ENCODE measurements around the gene P2RX3.
"Not testable (repeated sequence)": the region's sequence is repeated elsewhere in the genome, so short reads cannot be mapped to it uniquely, and the experiment has no call there.

Gene P2RX3

DNA sequence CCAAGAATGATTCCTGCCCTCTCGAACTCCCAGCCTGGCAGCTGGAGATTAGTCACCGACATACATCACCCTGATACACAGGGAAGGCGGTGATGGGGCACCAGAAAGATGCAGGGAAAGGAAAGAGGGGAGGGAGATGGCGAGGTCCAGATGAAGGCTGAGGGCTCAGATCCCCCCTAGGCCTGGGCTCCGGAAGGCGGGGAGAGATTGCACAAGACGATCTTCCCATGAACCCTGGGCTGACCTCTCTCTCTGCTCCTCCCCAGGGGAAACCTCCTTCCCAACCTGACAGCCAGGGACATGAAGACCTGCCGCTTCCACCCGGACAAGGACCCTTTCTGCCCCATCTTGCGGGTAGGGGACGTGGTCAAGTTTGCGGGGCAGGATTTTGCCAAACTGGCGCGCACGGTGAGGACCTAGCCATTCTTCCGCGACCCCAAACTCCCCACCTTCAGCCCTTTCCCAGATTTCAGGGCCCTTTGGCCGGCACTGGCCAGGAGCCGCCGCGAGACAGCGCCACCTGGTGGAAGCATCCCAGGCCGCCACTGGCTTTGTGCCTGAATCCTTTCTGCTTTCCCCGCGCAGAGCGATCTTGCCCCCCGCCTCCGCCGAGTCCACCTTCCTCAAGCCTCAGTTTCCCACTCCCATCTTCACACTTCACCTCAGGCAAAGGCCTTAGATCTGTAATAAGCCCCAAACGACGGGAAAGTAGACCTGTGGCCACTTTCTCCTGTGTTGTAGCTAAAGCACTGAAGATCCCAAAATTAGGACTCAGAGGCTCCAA, 11.5 kb downstream of the P2RX3 start:
- DNase-seq (ENCODE audit: low spot score), result peak; percentile 77

DNA sequence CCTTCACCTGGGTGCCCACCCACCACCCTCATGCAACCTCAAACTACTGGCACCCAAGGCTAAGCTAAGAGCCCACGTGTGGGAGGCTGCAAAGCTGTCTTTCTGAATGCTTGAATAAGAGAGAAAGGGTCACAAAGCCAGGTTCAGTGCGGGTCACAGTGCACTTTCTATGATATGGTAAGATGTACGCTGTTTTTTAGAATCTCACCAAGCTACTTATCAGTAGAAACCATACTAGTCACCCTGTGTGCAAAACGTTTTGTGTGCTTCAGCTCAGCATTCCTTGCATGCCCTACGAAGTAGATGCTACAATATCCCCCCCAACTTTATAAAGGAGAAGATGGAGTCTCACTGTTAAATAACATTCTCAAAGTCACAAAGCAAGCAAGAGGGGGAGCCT, 14.9 kb downstream of the P2RX3 start:
- no peak for DNase-seq (ENCODE audit: low spot score)

DNA sequence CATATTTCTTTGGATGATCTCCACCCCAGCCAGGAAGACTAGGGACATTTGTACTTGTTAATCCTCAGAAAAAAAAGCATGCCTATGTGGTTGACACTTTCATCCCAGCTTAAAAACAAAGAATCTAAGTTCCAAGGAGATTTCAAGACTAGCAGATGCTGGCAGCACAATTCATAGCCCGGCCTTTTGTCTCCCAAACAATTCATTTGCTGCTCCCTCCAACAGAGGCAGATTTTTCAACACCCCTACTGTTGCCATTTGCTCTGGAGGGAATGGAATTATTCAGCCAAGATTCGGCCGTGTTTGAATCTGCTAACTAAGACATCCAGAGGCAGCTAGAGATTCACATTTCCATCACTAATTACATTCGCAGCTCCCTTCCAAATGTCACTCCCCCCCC, 15.3 kb downstream of the P2RX3 start:
- DNase-seq (ENCODE audit: low spot score), result no peak

DNA sequence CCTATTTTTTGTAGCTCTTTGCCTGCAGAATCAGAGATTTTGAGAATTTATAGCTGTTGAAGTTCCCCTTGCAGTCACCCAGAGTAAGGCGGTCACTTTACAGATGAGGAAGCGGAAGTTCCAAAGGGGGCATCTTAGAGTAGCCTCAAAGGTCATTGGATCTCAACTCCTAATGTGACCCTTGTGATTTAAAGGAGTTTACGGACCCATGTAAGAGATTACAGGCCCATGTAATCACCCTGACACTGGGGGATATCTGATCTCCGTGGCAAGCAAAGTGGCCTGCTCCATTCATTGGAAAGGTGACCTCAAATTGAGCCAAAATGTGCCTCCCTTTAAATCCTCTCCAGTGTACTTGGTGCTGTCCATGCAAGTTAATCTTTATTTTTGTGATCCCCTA, 15.7 kb downstream of the P2RX3 start:
- no peak for DNase-seq (ENCODE audit: low spot score)

DNA sequence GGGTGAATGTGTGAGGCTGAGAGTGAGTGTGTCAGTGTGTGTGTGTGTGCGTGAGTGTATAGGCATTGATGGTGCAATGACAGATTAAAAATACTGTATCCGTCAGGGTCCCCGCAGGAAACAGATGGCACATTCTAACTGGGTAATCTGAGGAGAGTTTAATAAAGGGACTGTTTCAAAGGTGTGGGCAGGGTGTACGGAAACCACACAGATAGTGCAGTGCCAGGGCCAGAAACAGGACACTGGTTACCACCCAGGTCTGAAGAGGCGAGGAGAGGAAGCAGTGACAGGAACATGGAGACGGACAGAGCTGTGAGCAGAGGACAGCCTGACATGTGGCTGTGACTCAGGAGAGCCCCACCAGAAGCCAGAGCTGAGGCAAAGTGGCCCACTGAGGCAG, 16.5 kb downstream of the P2RX3 start:
- DNase-seq (ENCODE audit: low spot score), result no peak

DNA sequence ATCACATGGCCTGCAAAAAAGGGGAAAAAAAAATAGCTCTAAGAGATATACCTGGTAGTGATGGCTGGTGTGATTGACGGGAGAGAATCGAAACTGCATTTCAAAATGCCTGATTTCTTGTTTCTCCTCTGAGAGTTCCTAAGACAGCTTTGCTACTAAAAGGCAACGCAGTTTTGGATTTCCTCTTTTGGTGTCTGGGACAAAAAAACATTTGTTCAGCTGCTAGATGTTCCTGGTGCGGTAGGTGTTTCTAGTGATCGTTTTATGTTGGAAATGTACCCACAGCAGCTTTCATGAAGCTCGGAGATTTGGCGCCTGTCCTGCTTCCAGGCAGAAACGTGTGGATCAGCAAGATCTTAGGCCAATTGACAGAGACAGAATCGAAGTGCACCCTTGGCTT, 18.1 kb downstream of the P2RX3 start:
- no peak for DNase-seq (ENCODE audit: low spot score)

DNA sequence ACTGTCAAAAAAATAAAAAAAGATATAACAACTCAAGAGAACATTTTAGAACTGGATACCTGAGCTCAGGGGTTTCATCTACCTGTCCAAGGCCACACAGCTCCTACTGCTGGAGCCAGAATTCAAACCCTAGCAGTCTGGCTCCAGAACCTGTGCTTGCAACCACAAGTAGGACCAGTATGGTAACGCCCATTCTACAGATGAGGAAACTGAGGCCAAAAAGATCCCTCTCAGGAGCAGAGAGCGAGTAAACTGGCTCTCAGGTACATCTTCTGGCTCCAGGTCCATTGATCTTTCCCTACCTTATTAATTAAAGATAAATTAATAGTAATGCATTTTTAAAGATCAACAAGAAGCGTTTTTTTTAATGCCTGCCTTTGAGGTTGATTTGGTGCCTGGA, 19.2 kb downstream of the P2RX3 start:
- no peak for DNase-seq (ENCODE audit: low spot score)

DNA sequence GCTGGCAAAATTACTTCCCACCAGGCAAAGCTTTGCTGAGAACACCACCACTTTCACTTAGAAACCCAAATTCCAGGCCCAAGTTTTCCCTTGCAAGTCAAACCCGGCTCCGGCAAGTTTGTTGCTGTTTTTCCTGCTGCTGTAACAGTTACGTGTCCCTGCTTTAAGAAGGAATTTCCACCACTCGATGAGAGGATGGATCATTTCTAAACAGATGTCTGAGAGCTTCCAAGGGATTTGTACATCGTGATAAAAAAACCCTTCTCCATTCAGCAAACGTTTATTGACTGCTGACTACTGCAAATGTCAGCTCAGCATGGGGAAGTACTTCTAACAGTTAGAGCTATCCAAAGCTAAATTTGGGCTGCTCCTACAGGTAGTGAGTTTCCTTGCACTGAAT, 19.7 kb downstream of the P2RX3 start:
- no peak for DNase-seq (ENCODE audit: low spot score)

DNA sequence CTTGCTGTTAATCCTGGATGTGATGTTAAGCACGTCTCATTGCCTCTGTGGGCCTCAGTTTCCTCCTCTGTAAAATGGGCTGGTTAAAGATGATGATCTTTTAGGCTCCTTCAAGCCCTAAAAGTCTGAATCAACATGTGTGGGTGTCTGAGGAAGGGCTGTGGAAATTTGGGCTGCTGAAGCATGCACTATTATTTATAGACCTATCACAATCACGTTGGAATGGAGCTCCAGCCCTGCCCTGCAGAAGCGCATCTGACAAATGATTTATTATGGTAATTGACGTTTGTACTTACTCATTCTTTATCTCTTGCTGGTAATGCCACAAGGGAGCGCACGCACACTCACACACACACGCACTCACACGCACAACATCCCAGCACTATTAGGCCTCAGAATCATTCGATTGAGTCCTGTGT, 20.4 kb downstream of the P2RX3 start:
- no peak for DNase-seq (ENCODE audit: low spot score)

DNA sequence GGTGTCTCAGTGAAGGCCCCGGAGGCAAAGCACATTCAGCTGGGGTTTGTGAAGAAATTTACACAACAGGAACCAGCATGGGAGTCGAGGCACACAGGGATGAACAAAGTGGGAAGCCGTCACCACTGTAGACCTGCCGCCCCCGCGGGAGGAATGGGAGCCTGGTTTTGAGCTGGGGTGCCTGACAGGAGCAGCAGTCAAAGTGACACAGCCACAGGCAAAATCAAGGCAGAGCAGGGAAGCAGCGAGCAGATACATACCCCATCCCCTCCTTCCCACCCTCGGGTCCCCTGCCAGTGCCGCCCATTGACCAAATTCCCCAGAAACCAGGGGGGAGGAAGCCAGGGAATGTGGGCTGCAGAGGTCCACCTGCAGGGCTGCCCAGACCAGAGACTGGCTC, 20.8 kb downstream of the P2RX3 start:
- DNase-seq (ENCODE audit: low spot score), result no peak

DNA sequence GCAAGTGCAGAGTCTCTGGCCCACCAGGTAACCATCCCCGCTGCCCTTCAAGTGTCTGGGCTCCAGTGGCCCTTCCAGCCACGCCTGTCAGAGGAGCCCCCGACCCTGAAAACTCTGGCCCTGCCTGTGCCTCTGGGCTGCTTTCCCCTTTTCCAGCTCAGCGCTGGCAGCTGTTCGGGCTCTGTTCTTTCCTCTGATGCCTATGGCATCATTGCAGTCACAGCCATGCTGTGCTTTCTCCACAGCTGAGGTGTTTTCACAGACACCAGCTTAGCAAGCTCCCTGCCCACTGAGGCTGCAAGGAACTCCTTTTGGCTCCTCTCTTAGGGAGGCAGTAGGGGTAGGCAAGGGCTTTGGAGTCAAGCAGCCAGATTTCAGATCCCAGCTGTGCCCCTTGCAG, 21.2 kb downstream of the P2RX3 start:
- DNase-seq (ENCODE audit: low spot score), result no peak

DNA sequence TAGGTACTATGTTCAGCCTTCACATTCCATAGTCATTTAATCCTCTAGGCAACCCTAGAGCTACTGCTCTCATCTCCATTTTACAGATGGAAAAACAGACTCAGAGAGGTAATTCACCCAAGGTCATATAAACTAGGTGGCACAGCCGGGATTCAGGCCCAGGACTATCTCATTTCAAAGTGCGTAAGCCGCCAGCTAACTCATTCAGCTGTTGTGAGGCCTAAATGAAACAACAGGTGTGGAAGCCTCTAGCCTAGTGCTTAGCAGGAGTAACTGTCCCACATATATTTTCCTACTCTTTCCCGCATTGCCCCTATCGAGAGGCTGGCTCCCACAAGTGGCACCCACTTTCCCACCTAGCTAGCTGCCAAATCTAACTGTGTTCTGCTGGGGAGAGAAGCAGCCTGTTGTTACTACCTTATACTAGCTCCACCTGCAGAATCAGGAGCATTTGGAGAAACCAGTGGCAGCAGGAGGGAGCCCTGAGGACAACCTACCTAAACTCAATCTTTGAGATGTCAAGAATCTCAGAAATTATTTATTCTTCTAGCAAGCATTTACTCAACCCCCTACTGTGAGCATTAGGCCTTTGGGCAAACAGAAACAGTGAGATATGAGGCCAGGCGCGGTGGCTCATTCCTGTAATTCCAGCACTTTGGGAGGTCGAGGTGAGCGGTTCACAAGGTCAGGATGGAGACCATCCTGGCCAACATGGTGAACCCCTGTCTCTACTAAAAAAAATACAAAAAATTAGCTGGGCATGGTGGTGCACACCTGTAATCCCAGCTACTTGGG, 21.9 kb downstream of the P2RX3 start:
- DNase-seq (ENCODE audit: low spot score), result no peak

DNA sequence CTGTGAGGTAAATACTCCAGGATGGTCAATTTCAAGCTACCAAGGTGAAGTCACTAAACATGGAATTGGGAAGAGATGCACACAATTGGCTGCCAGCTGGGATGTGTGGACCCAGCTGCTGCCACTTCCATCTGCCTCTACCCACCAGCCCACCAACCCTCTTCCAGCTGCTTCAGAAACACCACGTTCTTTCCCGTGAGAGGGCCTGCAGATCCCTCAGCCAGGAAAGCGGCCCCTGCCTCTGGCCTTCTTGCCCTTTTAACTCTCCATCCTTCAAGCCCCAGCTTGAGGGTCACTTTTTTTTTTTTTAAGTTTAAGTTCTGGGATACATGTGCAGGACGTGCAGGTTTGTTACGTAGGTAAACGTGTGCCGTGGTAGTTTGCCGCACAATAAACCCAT, 22.8 kb downstream of the P2RX3 start:
- no peak for DNase-seq (ENCODE audit: low spot score)

DNA sequence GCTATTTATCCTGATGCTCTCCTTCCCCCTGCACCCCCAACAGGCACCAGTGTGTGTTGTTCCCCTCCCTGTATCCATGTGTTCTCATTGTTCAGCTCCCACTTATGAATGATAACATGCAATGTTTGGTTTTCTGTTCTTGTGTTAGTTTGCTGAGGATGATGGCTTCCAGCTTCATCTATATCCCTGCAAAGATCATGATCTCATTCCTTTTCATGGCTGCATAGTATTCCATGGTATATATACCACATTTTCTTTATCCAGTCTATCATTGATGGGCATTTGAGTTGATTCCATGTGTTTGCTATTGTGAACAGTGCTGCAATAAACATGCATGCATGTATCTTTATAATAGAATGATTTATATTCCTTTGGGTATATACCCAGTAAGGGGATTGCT, 23.3 kb downstream of the P2RX3 start:
- not testable (repeated sequence) for DNase-seq (ENCODE audit: low spot score)

DNA sequence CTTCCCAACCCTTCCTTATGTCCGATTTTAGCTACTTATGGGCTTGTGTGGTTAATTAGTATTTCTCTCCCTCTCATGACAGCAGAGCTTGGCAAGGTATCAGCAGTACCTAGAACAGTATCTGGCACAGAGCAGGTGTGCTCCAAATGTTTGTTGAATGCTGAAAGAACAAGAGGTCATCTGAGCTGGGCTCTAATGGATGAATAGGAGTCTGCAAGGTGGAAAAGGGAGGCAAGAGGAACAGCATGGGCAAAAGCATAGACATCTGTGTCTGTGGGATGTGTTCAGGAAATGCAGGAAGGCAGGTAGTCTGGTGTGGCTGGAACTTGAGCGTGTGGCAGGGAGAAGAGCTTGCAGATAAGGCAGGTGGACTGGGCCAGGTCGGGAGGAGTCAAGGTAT, 23.8 kb downstream of the P2RX3 start:
- no peak for DNase-seq (ENCODE audit: low spot score)

DNA sequence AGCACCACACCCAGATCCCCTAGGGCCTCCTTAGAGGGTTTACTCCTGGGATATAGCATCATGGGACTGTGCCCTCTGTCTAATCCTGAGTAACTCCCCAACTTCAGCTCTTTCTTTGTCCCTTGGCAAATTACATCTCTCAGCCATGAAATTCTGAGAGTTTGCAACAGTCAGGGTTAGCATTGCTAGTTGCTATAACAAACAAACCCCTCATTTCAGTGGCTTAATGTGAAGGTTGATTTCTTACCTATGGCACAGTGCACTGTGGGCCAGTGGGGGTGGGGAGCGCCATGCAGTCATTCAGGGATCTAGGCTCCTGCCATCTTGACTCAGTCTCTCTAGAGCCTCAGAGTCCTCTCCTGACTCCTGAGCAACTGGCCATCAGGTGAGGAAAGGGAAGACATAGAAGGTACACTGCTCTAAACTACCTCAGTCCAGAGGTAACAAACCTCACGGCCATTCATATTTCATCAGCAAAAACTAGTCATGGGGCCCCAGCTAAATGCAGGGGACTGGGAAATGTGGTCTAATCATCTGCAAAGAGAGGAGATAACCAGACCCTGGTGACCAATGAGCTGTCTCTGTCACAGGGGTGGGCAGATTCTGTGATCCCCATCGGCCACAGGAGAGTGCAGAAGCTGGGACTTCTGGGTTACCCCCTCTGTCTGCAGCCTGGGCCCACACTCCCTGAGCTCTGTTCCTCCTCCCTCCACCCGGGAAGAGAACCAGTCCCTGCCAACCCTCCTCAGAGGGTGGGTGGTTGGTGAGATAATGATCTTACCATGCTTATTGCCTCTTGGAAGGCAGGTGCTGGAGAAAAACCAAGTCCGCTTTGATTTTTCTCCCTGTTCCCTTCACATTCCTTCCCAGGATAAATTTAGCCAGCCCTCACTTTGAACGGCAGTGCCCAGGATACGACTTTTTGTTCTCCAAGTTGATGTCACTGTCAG, 25.3 kb downstream of the P2RX3 start:
- no peak for DNase-seq (ENCODE audit: low spot score)

DNA sequence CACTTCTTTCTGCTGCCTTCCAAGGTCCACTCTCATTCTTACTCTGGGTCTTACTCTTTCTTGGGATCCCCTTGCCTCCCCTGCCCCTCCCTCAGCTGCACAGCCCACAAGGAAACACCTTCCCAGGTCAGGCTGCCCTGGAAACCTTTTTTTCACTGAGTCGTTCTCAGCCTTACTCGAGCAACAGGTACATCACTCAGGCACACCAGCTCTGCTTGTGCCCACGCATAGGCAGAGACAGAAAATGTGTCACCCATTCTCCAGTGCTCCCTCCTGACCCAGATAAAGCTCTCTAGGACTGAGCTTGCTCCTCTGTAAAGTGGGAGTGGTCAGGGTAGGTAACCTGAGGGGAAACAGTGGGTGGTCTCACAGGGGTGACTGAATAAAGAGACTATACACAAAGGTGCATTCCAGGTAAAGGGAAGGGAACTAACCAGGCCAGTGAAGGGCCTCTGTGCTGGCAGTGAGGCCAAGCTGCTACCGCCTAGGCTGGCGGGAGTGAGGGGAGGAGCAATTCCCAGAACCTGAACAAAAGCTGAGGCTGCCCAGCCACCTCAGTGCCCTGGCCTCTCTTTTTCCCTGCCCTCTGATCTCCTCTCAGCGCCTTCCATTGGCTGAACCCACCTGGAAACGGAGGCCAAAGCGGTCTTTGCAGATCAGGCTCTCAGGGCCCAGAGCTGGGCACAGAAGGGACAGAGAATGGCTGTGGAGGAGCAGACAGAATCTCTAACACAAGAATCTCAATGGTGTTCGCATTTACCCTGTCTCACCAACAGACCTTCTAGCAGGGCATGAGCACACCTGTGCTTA, 26.9 kb downstream of the P2RX3 start:
- DNase-seq (ENCODE audit: low spot score), result no peak

DNA sequence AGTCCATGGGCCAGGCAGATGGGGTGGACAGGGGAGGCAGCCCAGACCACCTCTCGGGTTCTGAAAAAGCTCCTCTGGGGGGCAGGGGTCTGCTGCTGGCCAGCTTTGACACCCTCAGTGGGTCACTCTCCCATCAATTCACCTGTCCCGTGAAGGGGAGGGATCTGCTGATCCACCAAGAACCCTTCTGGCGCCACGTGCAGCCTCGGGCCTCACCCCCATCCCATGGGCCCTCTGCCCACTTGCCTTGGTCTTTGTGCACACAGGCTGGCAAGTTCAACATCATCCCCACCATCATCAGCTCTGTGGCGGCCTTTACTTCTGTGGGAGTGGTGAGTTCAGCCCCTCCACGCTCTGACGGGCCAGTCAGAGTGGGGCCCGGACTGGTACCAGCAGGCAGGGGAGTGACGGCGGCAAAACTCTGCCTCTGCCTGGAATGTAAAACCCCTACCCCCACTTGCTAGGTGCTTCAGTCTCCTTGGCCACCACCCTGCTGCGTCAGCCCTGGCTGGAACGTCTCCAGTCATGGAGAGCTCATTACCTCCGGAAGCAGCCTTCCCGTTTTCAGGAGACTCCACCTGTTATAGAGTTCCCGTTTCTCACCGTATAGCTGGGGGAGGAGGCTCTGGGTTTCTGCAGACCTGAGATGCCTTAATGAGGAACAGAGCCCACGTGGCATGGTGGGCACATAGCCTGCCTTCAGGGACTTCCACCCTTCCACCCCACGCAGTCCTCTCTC, 30.1 kb downstream of the P2RX3 start:
- DNase-seq (ENCODE audit: low spot score), result no peak

DNA sequence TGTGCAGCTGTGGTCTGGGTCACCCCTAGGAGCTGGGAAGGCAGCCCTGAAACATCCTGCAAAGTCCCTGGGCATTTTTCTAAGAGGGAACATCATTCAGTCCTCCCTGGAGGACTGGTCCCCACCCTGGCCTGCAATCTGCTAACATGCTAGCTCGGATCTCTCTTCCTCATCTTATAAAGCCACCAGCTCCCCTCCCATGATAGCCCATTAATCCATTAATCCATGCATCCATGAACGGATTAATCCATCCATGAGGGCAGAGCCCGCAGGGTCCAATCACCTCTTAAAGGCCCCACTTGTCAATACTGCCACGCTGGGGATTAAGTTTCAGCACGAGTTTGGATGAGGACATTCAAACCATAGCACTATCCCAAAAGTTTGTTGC, 30.7 kb downstream of the P2RX3 start:
- DNase-seq (ENCODE audit: low spot score), result no peak

DNA sequence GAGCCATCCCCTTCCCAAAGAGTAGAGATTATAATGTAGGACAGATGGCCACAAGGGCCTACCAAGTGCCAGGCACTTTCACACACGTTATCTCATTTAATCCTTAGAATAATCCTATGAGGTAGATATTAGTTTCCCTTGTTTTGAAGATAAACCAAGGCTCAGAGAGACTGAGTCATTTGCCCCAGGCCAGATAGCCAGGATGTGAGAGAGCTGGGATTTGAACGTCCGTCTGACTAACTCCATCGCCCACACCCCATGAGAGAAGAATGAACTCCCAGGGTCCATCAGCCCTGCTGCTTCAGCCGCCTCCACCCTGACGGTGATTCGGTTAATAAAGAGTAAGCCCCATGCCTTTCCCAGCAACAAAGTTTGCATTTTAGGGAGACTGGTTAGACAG, 32.1 kb downstream of the P2RX3 start:
- no peak for DNase-seq (ENCODE audit: low spot score)

DNA sequence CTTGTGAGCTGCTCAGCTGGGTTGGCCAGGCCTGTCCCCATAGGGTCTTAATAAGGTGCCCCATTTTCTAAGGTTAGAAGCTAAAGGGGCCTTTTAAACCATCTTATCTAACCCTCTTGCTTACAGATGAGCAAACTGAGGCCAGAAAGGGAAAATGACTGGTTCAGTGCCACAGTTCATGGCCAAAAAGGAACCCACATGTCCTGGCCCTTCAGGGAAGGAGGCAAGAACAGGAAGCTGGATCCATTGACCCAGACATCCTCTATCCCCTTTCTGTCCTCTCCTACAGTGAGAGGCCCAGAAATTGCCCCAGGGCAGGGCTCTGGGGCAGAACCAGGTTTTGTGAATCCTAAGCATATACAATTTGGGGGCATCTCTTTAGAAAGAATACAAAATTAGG, 32.8 kb downstream of the P2RX3 start:
- no peak for DNase-seq (ENCODE audit: low spot score)
